Stomach (tissue), 4 donors: ENCODE data around the gene SLC24A4.

Experiments
- CTCF ChIP-seq, 7 experiments: fragments of 450-650 bp in 4 of 7; fragments of 200-600 bp in 3 of 7; sonication (generic) in 3 of 7; IDR thresholded peaks; one replicate each; pipeline ENCODE4 v1.5.1; 2016 to 2019; ENCODE audit warnings: antibody characterized with exemption in 7 of 7, control low read depth in 2 of 7, mild to moderate bottlenecking in 1 of 7
- POLR2A ChIP-seq, 4 donors: fragments of 450-650 bp; IDR thresholded peaks; one replicate each; pipeline ENCODE4 v1.6.1; 2016; ENCODE audit warnings: antibody characterized with exemption in 4 of 4, control low read depth in 2 of 4, mild to moderate bottlenecking in 1 of 4, moderate library complexity in 1 of 4

GRCh38 chr14:92466059-92466458 lies 143.1 kb downstream of the SLC24A4 start:
- no peak for TF ChIP-seq POLR2A (IDR thresholded peaks at IDR 0.05)
- no peak for TF ChIP-seq CTCF (IDR thresholded peaks at IDR 0.05)
